ENCODE measurements around the gene PTH2R.

Gene PTH2R

DNA sequence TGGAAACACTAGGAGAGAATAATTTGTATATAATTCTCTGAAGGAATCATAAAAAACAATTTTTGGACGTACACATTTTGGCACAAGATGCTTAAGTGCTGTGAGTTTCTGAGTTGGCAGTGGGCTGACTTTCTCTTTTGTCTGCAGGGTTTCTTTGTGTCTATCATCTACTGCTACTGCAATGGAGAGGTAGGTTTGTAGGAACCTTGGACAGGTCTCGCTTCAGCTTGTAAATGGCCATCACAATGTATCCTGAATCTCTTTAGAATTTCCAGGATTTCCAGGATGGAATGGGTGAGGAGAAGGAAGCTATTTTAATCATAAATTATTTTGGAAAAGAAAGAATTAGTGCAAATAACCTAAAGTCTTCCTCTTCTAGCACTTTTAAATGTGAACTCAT lies 83.9 kb downstream of the PTH2R start:
- no peak for TF ChIP-seq CTCF (IDR thresholded peaks at IDR 0.05; ENCODE audit: low read depth, low read length, poor library complexity, severe bottlenecking)
- Histone ChIP-seq H3K4me2 (ENCODE audit: low read length) (no peak overlapping the region), H3K9me3 (ENCODE audit: control insufficient read depth, insufficient read depth, low read length) (no peaks in the 10 kb centered on the region), H3K27me3 (ENCODE audit: control insufficient read depth, low read length) (no peaks in the 10 kb centered on the region; the same call in 1 of the 2 replicates), H3K9me2 (replicated peaks; ENCODE audit: control insufficient read depth, low read length) (no peaks in the 10 kb centered on the region), H3K79me2 (ENCODE audit: control insufficient read depth, low read length) (no peaks in the 10 kb centered on the region), H3K27ac (ENCODE audit: low read depth, low read length) (no peak overlapping the region), H3K4me1 (ENCODE audit: control insufficient read depth, low read length) (no peaks in the 10 kb centered on the region), H3F3A (ENCODE audit: control insufficient read depth, insufficient read depth) (no peaks in the 10 kb centered on the region), H3K4me3 (ENCODE audit: low read length) (no peak overlapping the region), H3K36me3 (ENCODE audit: control insufficient read depth, low read length) (no peaks in the 10 kb centered on the region), H4K20me1 (ENCODE audit: control insufficient read depth, insufficient read depth, low read depth, low read length) (no peaks in the 10 kb centered on the region)

DNA sequence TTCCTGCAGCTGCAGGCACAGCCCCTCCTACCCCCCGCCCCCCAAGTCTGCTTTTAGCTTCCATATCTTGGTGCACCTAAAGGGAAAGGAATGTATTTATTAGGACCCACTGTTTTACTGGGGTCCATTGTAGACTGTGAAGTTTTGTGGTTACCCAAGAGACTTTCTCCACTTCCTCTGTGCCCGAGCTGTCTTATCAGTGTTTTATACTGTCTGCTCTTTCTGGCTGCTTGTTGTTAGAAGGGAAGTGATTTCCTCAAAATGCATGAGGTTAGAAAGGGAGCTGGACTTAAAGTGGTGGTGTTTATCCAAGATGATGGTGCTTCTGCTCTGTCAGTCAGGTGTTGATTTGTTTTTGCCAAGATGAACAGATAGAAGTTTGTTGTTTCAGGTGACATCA lies 85.0 kb downstream of the PTH2R start:
- H3K27ac ChIP-seq (ENCODE audit: low read depth, low read length): no peak overlapping the region
- H4K20me1 ChIP-seq (ENCODE audit: control insufficient read depth, insufficient read depth, low read depth, low read length): no peaks in the 10 kb centered on the region
- H3K79me2 ChIP-seq (ENCODE audit: control insufficient read depth, low read length): no peaks in the 10 kb centered on the region
- H3K4me1 ChIP-seq (ENCODE audit: control insufficient read depth, low read length): no peaks in the 10 kb centered on the region
- H3K27me3 ChIP-seq (ENCODE audit: control insufficient read depth, low read length): no peaks in the 10 kb centered on the region; the same call in 1 of the 2 replicates
- no peak overlapping the region for H3K4me3 ChIP-seq (ENCODE audit: low read length)
- H3K4me2 ChIP-seq (ENCODE audit: low read length): no peak overlapping the region
- no peaks in the 10 kb centered on the region for H3K9me3 ChIP-seq (ENCODE audit: control insufficient read depth, insufficient read depth, low read length)
- H3F3A ChIP-seq (ENCODE audit: control insufficient read depth, insufficient read depth): no peaks in the 10 kb centered on the region
- no peaks in the 10 kb centered on the region for H3K9me2 ChIP-seq (replicated peaks; ENCODE audit: control insufficient read depth, low read length)
- no peak for TF ChIP-seq EZH2phosphoT487 (IDR thresholded peaks at IDR 0.05; ENCODE audit: borderline replicate concordance, low read length)
- no peak for TF ChIP-seq CTCF (IDR thresholded peaks at IDR 0.05; ENCODE audit: low read depth, low read length, poor library complexity, severe bottlenecking)
- H3K36me3 ChIP-seq (ENCODE audit: control insufficient read depth, low read length): no peaks in the 10 kb centered on the region

GRCh38 chr2:208492069-208492468 lies 85.5 kb downstream of the PTH2R start:
- Histone ChIP-seq H3K27ac (ENCODE audit: low read depth, low read length) (no peak overlapping the region), H3K79me2 (ENCODE audit: control insufficient read depth, low read length) (no peaks in the 10 kb centered on the region), H3K4me3 (ENCODE audit: low read length) (no peak overlapping the region), H3K4me1 (ENCODE audit: control insufficient read depth, low read length) (no peaks in the 10 kb centered on the region), H3K4me2 (ENCODE audit: low read length) (no peak overlapping the region), H3K9me2 (replicated peaks; ENCODE audit: control insufficient read depth, low read length) (no peaks in the 10 kb centered on the region), H3K36me3 (ENCODE audit: control insufficient read depth, low read length) (no peaks in the 10 kb centered on the region), H4K20me1 (ENCODE audit: control insufficient read depth, insufficient read depth, low read depth, low read length) (no peaks in the 10 kb centered on the region), H3K9me3 (ENCODE audit: control insufficient read depth, insufficient read depth, low read length) (no peaks in the 10 kb centered on the region), H3K27me3 (ENCODE audit: control insufficient read depth, low read length) (no peaks in the 10 kb centered on the region; the same call in 1 of the 2 replicates), H3F3A (ENCODE audit: control insufficient read depth, insufficient read depth) (no peaks in the 10 kb centered on the region)
- no peak for TF ChIP-seq EZH2phosphoT487 (IDR thresholded peaks at IDR 0.05; ENCODE audit: borderline replicate concordance, low read length)
- no peak for TF ChIP-seq CTCF (IDR thresholded peaks at IDR 0.05; ENCODE audit: low read depth, low read length, poor library complexity, severe bottlenecking)

DNA sequence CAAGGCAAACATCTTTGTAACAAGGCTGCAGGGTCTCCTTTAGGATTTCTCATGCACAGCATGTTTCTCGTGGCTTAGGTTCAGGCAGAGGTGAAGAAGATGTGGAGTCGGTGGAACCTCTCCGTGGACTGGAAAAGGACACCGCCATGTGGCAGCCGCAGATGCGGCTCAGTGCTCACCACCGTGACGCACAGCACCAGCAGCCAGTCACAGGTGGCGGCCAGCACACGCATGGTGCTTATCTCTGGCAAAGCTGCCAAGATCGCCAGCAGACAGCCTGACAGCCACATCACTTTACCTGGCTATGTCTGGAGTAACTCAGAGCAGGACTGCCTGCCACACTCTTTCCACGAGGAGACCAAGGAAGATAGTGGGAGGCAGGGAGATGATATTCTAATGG lies 86.6 kb downstream of the PTH2R start:
- no peaks in the 10 kb centered on the region for H3F3A ChIP-seq (ENCODE audit: control insufficient read depth, insufficient read depth)
- H4K20me1 ChIP-seq (ENCODE audit: control insufficient read depth, insufficient read depth, low read depth, low read length): no peaks in the 10 kb centered on the region
- TF ChIP-seq CTCF (IDR thresholded peaks at IDR 0.05; ENCODE audit: low read depth, low read length, poor library complexity, severe bottlenecking) (no peak), EZH2phosphoT487 (IDR thresholded peaks at IDR 0.05; ENCODE audit: borderline replicate concordance, low read length) (no peak)

More for the DNA sequence above, 86.6 kb downstream of the PTH2R start:
- Histone ChIP-seq H3K27me3 (ENCODE audit: control insufficient read depth, low read length) (no peaks in the 10 kb centered on the region; the same call in 1 of the 2 replicates), H3K4me2 (ENCODE audit: low read length) (no peak overlapping the region), H3K36me3 (ENCODE audit: control insufficient read depth, low read length) (no peaks in the 10 kb centered on the region), H3K4me3 (ENCODE audit: low read length) (no peak overlapping the region), H3K27ac (ENCODE audit: low read depth, low read length) (no peak overlapping the region), H3K9me3 (ENCODE audit: control insufficient read depth, insufficient read depth, low read length) (no peaks in the 10 kb centered on the region), H3K4me1 (ENCODE audit: control insufficient read depth, low read length) (no peaks in the 10 kb centered on the region), H3K9me2 (replicated peaks; ENCODE audit: control insufficient read depth, low read length) (no peaks in the 10 kb centered on the region), H3K79me2 (ENCODE audit: control insufficient read depth, low read length) (no peaks in the 10 kb centered on the region)

All from DOHH2 (cell line).